Thymus (tissue), 11 donors: ENCODE measurements around the gene HECW1. TPM values are rescaled to one million over a fixed set of nuclear protein-coding genes. Genes with fewer than 3 reads are reported as not detected.

Experiments
- DNase-seq, 9 donors: peaks; one replicate each; pipeline ENCODE4 v3.0.0-alpha.2; 2013; ENCODE audit warnings: low spot score in 9 of 9, low read depth in 6 of 9, missing footprints in 1 of 9
- H3K27ac ChIP-seq, 2 donors: one replicate each; pipeline ENCODE4 v1.5.1; 2013; ENCODE audit warnings: control low read depth in 1 of 2, low read depth in 1 of 2, low read length in 1 of 2, mild to moderate bottlenecking in 1 of 2, moderate library complexity in 1 of 2
- H3K27me3 ChIP-seq, 2 donors: one replicate each; pipeline ENCODE4 v1.5.1; 2013; ENCODE audit warnings: low read length in 1 of 2; ENCODE audit not compliant: control insufficient read depth in 2 of 2, insufficient read depth in 1 of 2
- H3K36me3 ChIP-seq, 2 donors: one replicate each; pipeline ENCODE4 v1.5.1; 2013; ENCODE audit warnings: low read length in 1 of 2, mild to moderate bottlenecking in 1 of 2, moderate library complexity in 1 of 2; ENCODE audit not compliant: control insufficient read depth in 2 of 2, insufficient read depth in 2 of 2
- H3K4me1 ChIP-seq, 2 donors: one replicate each; pipeline ENCODE4 v1.5.1; 2013; ENCODE audit warnings: low read length in 2 of 2; ENCODE audit not compliant: control insufficient read depth in 2 of 2, insufficient read depth in 2 of 2
- H3K4me3 ChIP-seq, 2 donors: one replicate each; pipeline ENCODE4 v1.5.1; 2013; ENCODE audit warnings: low read length in 2 of 2, control low read depth in 1 of 2, mild to moderate bottlenecking in 1 of 2
- H3K9me3 ChIP-seq, 2 donors: one replicate each; pipeline ENCODE4 v1.5.1; 2013; ENCODE audit warnings: low read length in 1 of 2, mild to moderate bottlenecking in 1 of 2; ENCODE audit not compliant: control insufficient read depth in 2 of 2, insufficient read depth in 1 of 2
- WGBS: extraction: QIAGEN DNeasy Blood & Tissue Kit; methylation state at CpG from one replicate; pipeline ENCODE4 v1.1.7; 2013; 5-methylcytosine and 5-hydroxymethylcytosine counted together
- polyA plus RNA-seq: library from polyadenylated mRNA; stranded (reverse); fragments of 200-250 nt; gene quantifications from one replicate; pipeline ENCODE4 v1.2.3, GENCODE V29; 2013
- total RNA-seq: library from RNA; stranded (reverse); fragments of 120-200 nt; gene quantifications from one replicate; pipeline ENCODE4 v1.2.4, GENCODE V29; 2013
- donor health status: healthy.

The HECW1 gene
- total and polyA plus RNA-seq, 2 donors: 0.05 to 0.23 TPM

- H3K4me3 ChIP-seq: no peak overlapping the region
- H3K27me3 ChIP-seq: peaks cover 23 to 34% of the 10 kb centered on the region in 2 donors
- 17% methylated on average over 3 of the region's 3 CpGs for WGBS
- DNase-seq: peak in 4 of 9 donors; percentile 2 to 26 (median 18)
- H3K36me3 ChIP-seq: no peaks in the 10 kb centered on the region
- no peaks in the 10 kb centered on the region for H3K4me1 ChIP-seq
- no peaks in the 10 kb centered on the region for H3K9me3 ChIP-seq
- H3K27ac ChIP-seq: no peak overlapping the region
Measured at GRCh38 chr7:43108255-43109011, 4.0 kb upstream of the HECW1 start.

DNA sequence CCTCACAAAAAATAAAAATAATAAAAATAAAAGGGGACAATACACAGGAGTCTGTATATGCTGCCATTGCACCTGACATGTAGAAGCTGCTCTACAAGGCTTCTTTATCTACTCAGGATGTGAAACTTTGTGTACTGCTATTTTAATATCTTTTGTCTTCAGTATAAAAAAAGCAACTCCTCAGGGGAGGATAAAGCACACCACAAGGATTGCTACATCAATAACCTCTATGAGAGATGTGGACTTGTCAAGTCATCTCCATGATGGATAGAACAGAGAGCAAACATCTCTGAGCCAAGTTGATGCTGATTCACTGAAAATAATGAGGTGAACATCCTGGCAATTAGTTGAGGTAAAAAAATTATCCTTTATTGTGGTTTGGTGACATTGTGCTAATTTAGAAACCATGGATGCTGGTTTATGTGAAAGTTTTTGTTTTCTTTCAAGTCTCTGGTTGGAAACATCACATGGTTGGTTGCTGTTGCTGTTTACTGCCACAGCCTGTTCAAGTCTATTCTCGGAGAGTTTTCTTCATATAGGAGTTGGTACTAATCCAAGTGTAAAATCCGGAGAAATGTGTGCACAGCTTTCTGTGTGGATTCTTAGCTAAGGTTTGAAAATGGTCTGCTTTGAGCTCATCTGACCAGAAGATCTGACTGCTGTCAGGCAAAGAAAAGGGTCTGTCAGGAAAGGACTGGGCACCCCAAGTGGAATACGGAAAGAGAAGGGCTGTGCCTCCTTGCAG lies 1.5 kb upstream of the HECW1 start:
- 77% methylated on average over 3 of the region's 3 CpGs for WGBS
- DNase-seq: no peak
- peaks cover 42 to 58% of the 10 kb centered on the region in 2 donors for H3K27me3 ChIP-seq

DNA sequence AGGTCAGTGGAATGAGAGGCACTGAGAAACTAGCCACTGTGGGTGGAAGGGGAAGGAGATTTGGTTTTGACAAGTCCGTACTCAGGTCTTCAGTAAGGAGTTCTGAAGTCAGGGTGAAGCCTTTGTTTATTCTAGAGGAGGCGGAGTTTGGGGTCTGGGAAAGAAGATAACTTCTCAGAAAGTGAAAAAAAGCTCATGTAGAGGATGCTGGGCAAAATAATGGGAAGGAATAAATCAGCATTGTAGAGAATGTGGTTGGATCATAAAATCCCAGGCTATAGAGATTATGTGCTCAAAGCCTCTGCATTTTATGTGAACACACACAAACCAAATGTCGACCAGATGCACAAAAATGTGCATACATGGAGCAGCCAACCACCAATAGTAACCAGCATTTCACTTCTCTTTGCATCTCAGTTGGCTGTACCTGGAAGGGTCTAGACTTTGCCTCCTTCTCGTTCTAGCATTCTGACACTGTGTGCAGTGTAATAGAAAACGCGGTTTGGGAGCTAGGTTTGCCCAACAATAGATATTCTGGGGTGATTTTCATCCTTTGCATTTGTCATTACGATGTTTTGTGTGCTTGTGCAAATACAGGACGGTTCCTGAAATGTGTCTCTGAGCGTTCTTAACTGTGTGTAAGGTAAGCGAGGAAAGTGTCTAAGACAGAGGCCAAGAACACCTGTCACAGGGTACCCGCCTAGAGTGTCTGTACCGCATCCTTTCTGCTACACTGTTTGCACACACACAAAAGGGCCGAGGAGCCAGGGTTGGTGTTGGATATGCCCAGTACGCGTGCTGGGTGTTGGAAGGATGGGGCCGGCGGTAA lies 603 bp upstream of the HECW1 start:
- H3K9me3 ChIP-seq: no peaks in the 10 kb centered on the region
- no peaks in the 10 kb centered on the region for H3K36me3 ChIP-seq
- no peaks in the 10 kb centered on the region for H3K4me1 ChIP-seq
- 29% methylated on average over 17 of the region's 17 CpGs for WGBS
- no peak overlapping the region for H3K27ac ChIP-seq
- H3K4me3 ChIP-seq: no peak overlapping the region
- no peak for DNase-seq
- peaks cover 43 to 62% of the 10 kb centered on the region in 2 donors for H3K27me3 ChIP-seq

More for the DNA sequence above, 1.5 kb upstream of the HECW1 start:
- Histone ChIP-seq H3K27ac (no peak overlapping the region), H3K4me1 (no peaks in the 10 kb centered on the region), H3K36me3 (no peaks in the 10 kb centered on the region), H3K9me3 (no peaks in the 10 kb centered on the region), H3K4me3 (no peak overlapping the region)

- DNase-seq: peak in 1 of 9 donors; percentile 2
- 2% methylated on average over 64 of the region's 64 CpGs for WGBS
- Histone ChIP-seq H3K27me3 (peaks cover 43 to 65% of the 10 kb centered on the region in 2 donors), H3K36me3 (no peaks in the 10 kb centered on the region), H3K27ac (no peak overlapping the region), H3K4me3 (peak overlapping the region in 1 of 2 donors; percentile 8), H3K4me1 (no peaks in the 10 kb centered on the region), H3K9me3 (no peaks in the 10 kb centered on the region)
Measured at GRCh38 chr7:43112941-43113621, 634 bp downstream of the HECW1 start.

GRCh38 chr7:43113622-43114457 lies 1.4 kb downstream of the HECW1 start:
- H3K4me3 ChIP-seq: no peak overlapping the region
- no peaks in the 10 kb centered on the region for H3K36me3 ChIP-seq
- no peaks in the 10 kb centered on the region for H3K9me3 ChIP-seq
- H3K4me1 ChIP-seq: no peaks in the 10 kb centered on the region
- no peak overlapping the region for H3K27ac ChIP-seq
- peaks cover 43 to 65% of the 10 kb centered on the region in 2 donors for H3K27me3 ChIP-seq
- 12% methylated on average over 36 of the region's 36 CpGs for WGBS
- DNase-seq: no peak

DNA sequence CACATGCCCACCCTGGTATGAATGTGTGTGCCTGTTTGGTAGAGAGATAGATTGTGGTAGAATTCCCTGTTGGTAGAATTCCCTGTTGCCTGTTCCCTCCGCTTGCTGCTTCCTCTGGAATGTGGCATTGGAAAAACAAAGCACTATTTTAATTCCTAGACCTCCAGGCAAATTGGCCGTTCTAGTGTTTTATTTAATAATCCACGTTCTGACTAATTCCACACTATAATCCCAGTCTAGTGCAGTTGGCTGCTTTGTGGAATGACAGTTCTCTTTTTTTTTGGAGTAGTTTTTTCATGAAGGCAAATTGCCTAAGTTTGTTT lies 2.0 kb downstream of the HECW1 start:
- Histone ChIP-seq H3K27ac (no peak overlapping the region), H3K9me3 (no peaks in the 10 kb centered on the region), H3K36me3 (no peaks in the 10 kb centered on the region), H3K4me1 (no peaks in the 10 kb centered on the region), H3K27me3 (peaks cover 43 to 67% of the 10 kb centered on the region in 2 donors), H3K4me3 (no peak overlapping the region)
- 40% methylated on average over 3 of the region's 3 CpGs for WGBS
- DNase-seq: no peak

- WGBS: 87% methylated on average over 2 of the region's 2 CpGs
- DNase-seq: no peak
- Histone ChIP-seq H3K4me1 (no peaks in the 10 kb centered on the region), H3K27me3 (peaks cover 40 to 53% of the 10 kb centered on the region in 2 donors), H3K9me3 (no peaks in the 10 kb centered on the region), H3K36me3 (no peaks in the 10 kb centered on the region), H3K4me3 (no peak overlapping the region), H3K27ac (no peak overlapping the region)
Measured at GRCh38 chr7:43116451-43116850, 4.0 kb downstream of the HECW1 start.

DNA sequence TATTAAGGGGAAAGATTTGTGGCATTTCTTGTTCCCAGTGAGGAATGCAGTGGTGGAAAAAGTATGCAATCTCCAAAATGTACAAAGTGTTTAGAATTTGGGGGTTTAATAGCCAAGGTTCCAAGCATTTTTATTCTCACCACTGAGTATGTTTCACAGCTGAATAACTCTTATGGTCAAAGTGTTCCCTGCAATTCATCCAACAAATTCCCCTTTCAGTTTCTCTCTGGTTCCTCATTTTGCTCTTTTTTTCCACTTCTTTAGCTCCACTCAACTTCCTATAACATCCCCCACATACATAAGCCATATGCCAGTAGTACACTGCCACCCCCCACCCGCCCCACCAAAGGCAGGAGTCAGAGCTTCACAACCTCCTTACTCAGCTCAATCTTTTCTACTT lies 4.6 kb downstream of the HECW1 start:
- H3K36me3 ChIP-seq: no peaks in the 10 kb centered on the region
- DNase-seq: no peak
- WGBS: 19% methylated on average over 1 of the region's 1 CpG
- H3K27me3 ChIP-seq: peaks cover 34 to 47% of the 10 kb centered on the region in 2 donors
- no peaks in the 10 kb centered on the region for H3K9me3 ChIP-seq
- no peaks in the 10 kb centered on the region for H3K4me1 ChIP-seq
- H3K27ac ChIP-seq: no peak overlapping the region
- H3K4me3 ChIP-seq: no peak overlapping the region
